GM12878 (cell line): ENCODE results near the gene ZNF689.

Source experiments
- ASH2L ChIP-seq: fragments of 300-600, 200-600 bp; sonication (generic); IDR thresholded peaks from 2 replicates; pipeline ENCODE4 v1.6.1; 2017; ENCODE audit warnings: low read depth, mild to moderate bottlenecking, borderline replicate concordance
- CBX3 ChIP-seq: fragments of 200-600 bp; sonication (generic); IDR thresholded peaks from 2 replicates; pipeline ENCODE4 v1.6.1; 2016; ENCODE audit warnings: low read depth, borderline replicate concordance
- CEBPB ChIP-seq, 2 experiments: fragments of 150-350 bp in 1 of 2; IDR thresholded peaks; 2 replicates each; pipeline ENCODE4 v1.6.1; 2012 to 2014; ENCODE audit warnings: low read depth in 2 of 2, low read length in 2 of 2, borderline replicate concordance in 1 of 2, inconsistent platforms in 1 of 2
- EP300 ChIP-seq, 2 experiments: fragments of 150-350 bp in 1 of 2; IDR thresholded peaks; 2 replicates each; pipeline ENCODE4 v1.6.1; 2011 to 2012; ENCODE audit warnings: low read depth in 2 of 2, low read length in 2 of 2, borderline replicate concordance in 1 of 2, improper control_type of control experiment in 1 of 2, inconsistent platforms in 1 of 2; ENCODE audit not compliant: control insufficient read depth in 1 of 2
- EZH2 ChIP-seq: IDR thresholded peaks from 2 replicates; pipeline ENCODE4 v1.6.1; 2012; ENCODE audit warnings: low read depth, mild to moderate bottlenecking, control low read depth, inconsistent platforms, low read length, borderline replicate concordance; ENCODE audit not compliant: control insufficient read depth
- KDM1A ChIP-seq: fragments of 200-600 bp; sonication (generic); IDR thresholded peaks from 2 replicates; pipeline ENCODE4 v1.6.1; 2016; ENCODE audit warnings: borderline replicate concordance
- NR2C1 ChIP-seq: fragments of 450-650 bp; IDR thresholded peaks from 2 replicates; pipeline ENCODE4 v1.6.1; 2017; ENCODE audit warnings: antibody characterized with exemption, mild to moderate bottlenecking, moderate library complexity
- POLR2A ChIP-seq: IDR thresholded peaks from 2 replicates; pipeline ENCODE4 v1.6.1; 2011; ENCODE audit warnings: low read depth, mild to moderate bottlenecking, low read length
- POLR2AphosphoS5 ChIP-seq: IDR thresholded peaks from 2 replicates; pipeline ENCODE4 v1.6.1; 2011; ENCODE audit warnings: mild to moderate bottlenecking, low read length, inconsistent platforms
- TCF7 ChIP-seq: IDR thresholded peaks from 2 replicates; pipeline ENCODE4 v1.6.1; 2014; ENCODE audit warnings: antibody characterized with exemption, borderline replicate concordance
- ZNF384 ChIP-seq: IDR thresholded peaks from 2 replicates; pipeline ENCODE4 v1.6.1; 2012; ENCODE audit warnings: low read depth, mild to moderate bottlenecking, low read length, improper control_type of control experiment, borderline replicate concordance
- TF ChIP-seq, protein P1 (sequence below), 3 experiments: IDR thresholded peaks in 2 of 3; conservative IDR thresholded peaks in 1 of 3; 2 replicates each; pipeline ENCODE4 v1.5.1; 2011; ENCODE audit warnings: low read depth in 3 of 3, low read length in 3 of 3, mild to moderate bottlenecking in 3 of 3, control low read depth in 2 of 3, moderate library complexity in 2 of 3, inconsistent platforms in 1 of 3, mixed read lengths in 1 of 3; ENCODE audit not compliant: control insufficient read depth in 2 of 3, insufficient read depth in 1 of 3; ENCODE audit errors: extremely low read depth in 1 of 3
- TF ChIP-seq, protein P2 (sequence below): fragments of 450-650 bp; IDR thresholded peaks from 2 replicates; pipeline ENCODE4 v1.6.1; 2016; ENCODE audit warnings: mild to moderate bottlenecking, moderate library complexity, borderline replicate concordance

DNA sequence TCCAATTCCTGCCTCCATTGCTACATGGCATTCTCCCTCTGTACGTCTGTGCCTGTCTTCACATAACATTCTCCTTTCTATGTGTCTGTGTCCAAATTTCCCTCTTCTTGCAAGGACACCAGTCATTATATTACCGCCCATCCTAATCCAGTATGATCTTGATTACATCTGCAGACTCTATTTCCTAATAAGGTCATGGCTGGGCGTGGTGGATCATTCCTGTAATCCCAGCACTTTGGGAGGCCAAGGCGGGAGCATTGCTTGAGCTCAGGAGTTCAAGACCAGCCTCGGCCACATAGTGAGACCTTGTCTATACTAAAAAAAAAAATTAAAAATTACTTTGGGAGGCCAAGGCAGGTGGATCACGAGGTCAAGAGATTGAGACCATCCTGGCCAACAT lies 35.5 kb upstream of the ZNF689 start:
- TF ChIP-seq POLR2AphosphoS5 (no peak), POLR2A (no peak), KDM1A (no peak), EZH2 (no peak), ZNF384 (no peak), CEBPB (IDR thresholded peaks at IDR 0.05; ENCODE audit: borderline replicate concordance in 1 of 2, low read depth in 2 of 2, low read length in 2 of 2) (no peak), CBX3 (no peak), NR2C1 (no peak), TCF7 (no peak), ASH2L (no peak), EP300 (IDR thresholded peaks at IDR 0.05; ENCODE audit: borderline replicate concordance in 1 of 2, control insufficient read depth in 1 of 2, low read depth in 2 of 2, low read length in 2 of 2) (no peak)
- TF ChIP-seq, protein P1, sequence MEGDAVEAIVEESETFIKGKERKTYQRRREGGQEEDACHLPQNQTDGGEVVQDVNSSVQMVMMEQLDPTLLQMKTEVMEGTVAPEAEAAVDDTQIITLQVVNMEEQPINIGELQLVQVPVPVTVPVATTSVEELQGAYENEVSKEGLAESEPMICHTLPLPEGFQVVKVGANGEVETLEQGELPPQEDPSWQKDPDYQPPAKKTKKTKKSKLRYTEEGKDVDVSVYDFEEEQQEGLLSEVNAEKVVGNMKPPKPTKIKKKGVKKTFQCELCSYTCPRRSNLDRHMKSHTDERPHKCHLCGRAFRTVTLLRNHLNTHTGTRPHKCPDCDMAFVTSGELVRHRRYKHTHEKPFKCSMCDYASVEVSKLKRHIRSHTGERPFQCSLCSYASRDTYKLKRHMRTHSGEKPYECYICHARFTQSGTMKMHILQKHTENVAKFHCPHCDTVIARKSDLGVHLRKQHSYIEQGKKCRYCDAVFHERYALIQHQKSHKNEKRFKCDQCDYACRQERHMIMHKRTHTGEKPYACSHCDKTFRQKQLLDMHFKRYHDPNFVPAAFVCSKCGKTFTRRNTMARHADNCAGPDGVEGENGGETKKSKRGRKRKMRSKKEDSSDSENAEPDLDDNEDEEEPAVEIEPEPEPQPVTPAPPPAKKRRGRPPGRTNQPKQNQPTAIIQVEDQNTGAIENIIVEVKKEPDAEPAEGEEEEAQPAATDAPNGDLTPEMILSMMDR (IDR thresholded peaks at IDR 0.05 in 2 of 3, conservative IDR thresholded peaks at IDR 0.05 in 1 of 3; ENCODE audit: control insufficient read depth in 2 of 3, extremely low read depth in 1 of 3, insufficient read depth in 1 of 3, low read depth in 3 of 3, low read length in 3 of 3) = no peak
- TF ChIP-seq, protein P2, sequence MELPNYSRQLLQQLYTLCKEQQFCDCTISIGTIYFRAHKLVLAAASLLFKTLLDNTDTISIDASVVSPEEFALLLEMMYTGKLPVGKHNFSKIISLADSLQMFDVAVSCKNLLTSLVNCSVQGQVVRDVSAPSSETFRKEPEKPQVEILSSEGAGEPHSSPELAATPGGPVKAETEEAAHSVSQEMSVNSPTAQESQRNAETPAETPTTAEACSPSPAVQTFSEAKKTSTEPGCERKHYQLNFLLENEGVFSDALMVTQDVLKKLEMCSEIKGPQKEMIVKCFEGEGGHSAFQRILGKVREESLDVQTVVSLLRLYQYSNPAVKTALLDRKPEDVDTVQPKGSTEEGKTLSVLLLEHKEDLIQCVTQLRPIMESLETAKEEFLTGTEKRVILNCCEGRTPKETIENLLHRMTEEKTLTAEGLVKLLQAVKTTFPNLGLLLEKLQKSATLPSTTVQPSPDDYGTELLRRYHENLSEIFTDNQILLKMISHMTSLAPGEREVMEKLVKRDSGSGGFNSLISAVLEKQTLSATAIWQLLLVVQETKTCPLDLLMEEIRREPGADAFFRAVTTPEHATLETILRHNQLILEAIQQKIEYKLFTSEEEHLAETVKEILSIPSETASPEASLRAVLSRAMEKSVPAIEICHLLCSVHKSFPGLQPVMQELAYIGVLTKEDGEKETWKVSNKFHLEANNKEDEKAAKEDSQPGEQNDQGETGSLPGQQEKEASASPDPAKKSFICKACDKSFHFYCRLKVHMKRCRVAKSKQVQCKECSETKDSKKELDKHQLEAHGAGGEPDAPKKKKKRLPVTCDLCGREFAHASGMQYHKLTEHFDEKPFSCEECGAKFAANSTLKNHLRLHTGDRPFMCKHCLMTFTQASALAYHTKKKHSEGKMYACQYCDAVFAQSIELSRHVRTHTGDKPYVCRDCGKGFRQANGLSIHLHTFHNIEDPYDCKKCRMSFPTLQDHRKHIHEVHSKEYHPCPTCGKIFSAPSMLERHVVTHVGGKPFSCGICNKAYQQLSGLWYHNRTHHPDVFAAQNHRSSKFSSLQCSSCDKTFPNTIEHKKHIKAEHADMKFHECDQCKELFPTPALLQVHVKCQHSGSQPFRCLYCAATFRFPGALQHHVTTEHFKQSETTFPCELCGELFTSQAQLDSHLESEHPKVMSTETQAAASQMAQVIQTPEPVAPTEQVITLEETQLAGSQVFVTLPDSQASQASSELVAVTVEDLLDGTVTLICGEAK = no peak
